WTC11 (cell line): ENCODE results near the gene RASAL2. TPM values are rescaled to one million over a fixed set of nuclear protein-coding genes. Genes with fewer than 3 reads are reported as not detected.

Experiments
- ATAC-seq: fragments of 200-7000 bp; cut with Tn5 transposase; 2 replicates; pipeline ENCODE4 v1.10.0; 2021; ENCODE audit warnings: mild to moderate bottlenecking, moderate library complexity
- CTCF ChIA-PET: fragments of 300-600 bp; sonication (Branson Sonifier 250); formaldehyde crosslinking; loops from one replicate; lab custom pipeline; 2021; ENCODE audit warnings: antibody characterized with exemption; lab: Charles Lee
- POLR2A ChIA-PET: fragments of 350-600 bp; sonication (Branson Sonifier 250); formaldehyde crosslinking; loops from one replicate; lab custom pipeline; 2021; ENCODE audit warnings: antibody characterized with exemption; lab: Charles Lee
- DNase-seq: peaks from one replicate; pipeline ENCODE4 v3.0.0; 2021; ENCODE audit warnings: low spot score
- H3K27ac Mint-ChIP-seq: 2 replicates; pipeline ENCODE4 v1.8.0; 2021; ENCODE audit warnings: mixed read lengths
- H3K27me3 Mint-ChIP-seq: 2 replicates; pipeline ENCODE4 v1.8.0; 2021; ENCODE audit warnings: low read depth, mild to moderate bottlenecking, moderate library complexity, mixed read lengths
- H3K36me3 Mint-ChIP-seq: 2 replicates; pipeline ENCODE4 v1.8.0; 2021; ENCODE audit warnings: mixed read lengths
- H3K4me1 Mint-ChIP-seq: 2 replicates; pipeline ENCODE4 v1.8.0; 2022; ENCODE audit warnings: mixed read lengths
- H3K4me3 Mint-ChIP-seq: 2 replicates; pipeline ENCODE4 v1.8.0; 2021; ENCODE audit warnings: mild to moderate bottlenecking, moderate library complexity, mixed read lengths
- H3K9me3 Mint-ChIP-seq: 2 replicates; pipeline ENCODE4 v1.8.0; 2021; ENCODE audit warnings: mixed read lengths
- CREB1 ChIP-seq: sonication (generic); formaldehyde crosslinking; IDR thresholded peaks from 2 replicates; pipeline ENCODE4 v1.8.0; 2023; ENCODE audit warnings: mild to moderate bottlenecking, missing genetic modification reagents
- ETV6 ChIP-seq: sonication (generic); formaldehyde crosslinking; IDR thresholded peaks from 2 replicates; pipeline ENCODE4 v1.8.1; 2022; ENCODE audit warnings: mild to moderate bottlenecking, missing genetic modification reagents
- GRHL2 ChIP-seq: fragments of 250-450 bp; sonication (Bioruptor Pico); IDR thresholded peaks from 2 replicates; pipeline ENCODE4 v1.8.0; 2022; ENCODE audit warnings: mild to moderate bottlenecking, moderate library complexity; ENCODE audit not compliant: insufficient replicate concordance, severe bottlenecking
- IRF1 ChIP-seq: sonication (generic); formaldehyde crosslinking; IDR thresholded peaks from 2 replicates; pipeline ENCODE4 v1.8.0; 2023; ENCODE audit warnings: missing genetic modification reagents
- IRF2 ChIP-seq: sonication (generic); formaldehyde crosslinking; IDR thresholded peaks from 2 replicates; pipeline ENCODE4 v1.8.0; 2022; ENCODE audit warnings: low read depth, missing genetic modification reagents, borderline replicate concordance
- MYBL2 ChIP-seq: sonication (generic); formaldehyde crosslinking; IDR thresholded peaks from 2 replicates; pipeline ENCODE4 v1.8.1; 2023; ENCODE audit warnings: mild to moderate bottlenecking, moderate library complexity, missing genetic modification reagents
- NFE2L1 ChIP-seq: sonication (generic); formaldehyde crosslinking; IDR thresholded peaks from 2 replicates; pipeline ENCODE4 v1.8.1; 2023; ENCODE audit warnings: missing genetic modification reagents
- RORB ChIP-seq: fragments of 250-450 bp; sonication (Bioruptor Pico); IDR thresholded peaks from 2 replicates; pipeline ENCODE4 v1.9.0; 2021; ENCODE audit warnings: mild to moderate bottlenecking
- SMAD4 ChIP-seq: sonication (generic); formaldehyde crosslinking; IDR thresholded peaks from 2 replicates; pipeline ENCODE4 v1.8.0; 2022; ENCODE audit warnings: mild to moderate bottlenecking, missing genetic modification reagents
- SP1 ChIP-seq: sonication (generic); formaldehyde crosslinking; conservative IDR thresholded peaks from 2 replicates; pipeline ENCODE4 v1.8.1; 2022; ENCODE audit warnings: missing genetic modification reagents
- USF2 ChIP-seq: sonication (generic); formaldehyde crosslinking; IDR thresholded peaks from 2 replicates; pipeline ENCODE4 v1.8.1; 2023; ENCODE audit warnings: mild to moderate bottlenecking, missing genetic modification reagents, moderate library complexity
- ZBTB21 ChIP-seq: sonication (generic); formaldehyde crosslinking; IDR thresholded peaks from 2 replicates; pipeline ENCODE4 v1.8.1; 2023; ENCODE audit warnings: mild to moderate bottlenecking, missing genetic modification reagents, borderline replicate concordance
- ZNF138 ChIP-seq: sonication (generic); formaldehyde crosslinking; conservative IDR thresholded peaks from 2 replicates; pipeline ENCODE4 v1.8.1; 2022; ENCODE audit warnings: mild to moderate bottlenecking, moderate library complexity, missing genetic modification reagents
- ZNF232 ChIP-seq: sonication (generic); formaldehyde crosslinking; IDR thresholded peaks from 2 replicates; pipeline ENCODE4 v1.8.0; 2022; ENCODE audit warnings: mild to moderate bottlenecking, missing genetic modification reagents
- ZNF396 ChIP-seq: fragments of 250-450 bp; sonication (Bioruptor Pico); IDR thresholded peaks from 2 replicates; pipeline ENCODE4 v1.8.0; 2021; ENCODE audit warnings: mild to moderate bottlenecking, moderate library complexity, borderline replicate concordance
- total RNA-seq: library from RNA; stranded (reverse); gene quantifications from 3 replicates; pipeline ENCODE4 v1.2.3, GENCODE V29; 2021
- TF ChIP-seq, protein P1 (sequence below): sonication (generic); formaldehyde crosslinking; IDR thresholded peaks from 2 replicates; pipeline ENCODE4 v1.8.1; 2023; ENCODE audit warnings: mild to moderate bottlenecking, missing genetic modification reagents
- TF ChIP-seq, protein P2 (sequence below): fragments of 250-450 bp; sonication (Bioruptor Pico); conservative IDR thresholded peaks from 2 replicates; pipeline ENCODE4 v1.9.0; 2021; ENCODE audit warnings: mild to moderate bottlenecking
- TF ChIP-seq, protein P3 (sequence below): sonication (generic); formaldehyde crosslinking; IDR thresholded peaks from 2 replicates; pipeline ENCODE4 v1.8.1; 2022; ENCODE audit warnings: mild to moderate bottlenecking, moderate library complexity, missing genetic modification reagents

Gene RASAL2
- total RNA-seq, 1 experiment from 2014 or later, result 29.5 TPM

DNA sequence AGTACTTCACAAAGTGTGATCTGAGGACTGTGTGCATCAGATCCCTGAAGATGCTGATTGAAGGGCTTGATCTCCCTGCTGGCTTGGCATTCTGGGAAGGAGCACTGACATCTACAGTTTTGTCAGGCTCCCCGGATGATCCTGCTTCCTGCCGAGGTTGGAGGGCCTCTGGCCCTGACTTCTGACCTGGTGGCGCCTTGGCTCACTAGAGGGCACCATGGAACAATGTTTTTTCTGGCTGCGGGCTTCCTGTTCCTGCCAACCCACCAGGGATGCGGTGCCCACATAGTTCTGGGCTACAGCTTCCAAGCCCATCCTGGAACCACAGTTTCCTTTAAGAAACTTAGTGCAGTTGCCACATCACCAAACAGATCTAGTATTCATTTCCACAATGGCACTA is 38.8 kb upstream of the RASAL2 start (continued):
- TF ChIP-seq USF2 (CRISPR knock-in tag), result no peak
- TF ChIP-seq, protein P1, sequence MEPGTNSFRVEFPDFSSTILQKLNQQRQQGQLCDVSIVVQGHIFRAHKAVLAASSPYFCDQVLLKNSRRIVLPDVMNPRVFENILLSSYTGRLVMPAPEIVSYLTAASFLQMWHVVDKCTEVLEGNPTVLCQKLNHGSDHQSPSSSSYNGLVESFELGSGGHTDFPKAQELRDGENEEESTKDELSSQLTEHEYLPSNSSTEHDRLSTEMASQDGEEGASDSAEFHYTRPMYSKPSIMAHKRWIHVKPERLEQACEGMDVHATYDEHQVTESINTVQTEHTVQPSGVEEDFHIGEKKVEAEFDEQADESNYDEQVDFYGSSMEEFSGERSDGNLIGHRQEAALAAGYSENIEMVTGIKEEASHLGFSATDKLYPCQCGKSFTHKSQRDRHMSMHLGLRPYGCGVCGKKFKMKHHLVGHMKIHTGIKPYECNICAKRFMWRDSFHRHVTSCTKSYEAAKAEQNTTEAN, result no peak
- no peak for TF ChIP-seq MYBL2 (CRISPR knock-in tag)
- TF ChIP-seq, protein P2, sequence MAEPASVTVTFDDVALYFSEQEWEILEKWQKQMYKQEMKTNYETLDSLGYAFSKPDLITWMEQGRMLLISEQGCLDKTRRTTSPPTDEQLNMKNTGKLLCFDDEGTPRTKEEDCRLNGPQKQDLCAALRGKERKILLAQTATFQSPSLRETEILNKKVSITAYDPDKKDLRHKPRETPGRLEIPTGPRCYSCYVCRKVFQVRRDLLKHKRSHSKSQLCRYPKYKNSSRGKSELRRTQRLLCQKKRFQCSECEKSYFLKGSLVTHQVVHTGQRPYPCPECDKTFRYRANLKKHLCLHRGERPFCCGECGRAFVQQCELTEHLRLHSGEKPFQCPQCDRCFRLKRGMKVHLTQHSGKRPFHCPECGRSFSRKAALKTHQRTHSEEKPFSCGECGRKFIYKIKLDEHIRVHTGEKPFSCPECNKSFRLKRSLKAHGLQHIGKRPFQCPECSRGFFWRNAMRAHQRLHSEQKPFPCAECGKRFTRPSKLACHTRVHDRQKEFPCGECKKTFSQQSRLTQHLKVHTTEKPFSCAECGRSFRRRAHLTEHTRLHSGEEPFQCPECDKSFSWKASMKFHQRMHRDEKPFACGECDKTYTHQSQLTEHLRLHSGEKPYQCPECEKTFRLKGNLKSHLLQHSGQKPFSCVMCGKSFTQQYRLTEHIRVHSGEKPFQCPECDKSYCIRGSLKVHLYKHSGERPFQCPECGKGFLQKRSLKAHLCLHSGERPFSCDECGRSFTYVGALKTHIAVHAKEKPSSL (CRISPR knock-in tag), result no peak
- TF ChIP-seq ZBTB21 (CRISPR knock-in tag), result no peak
- TF ChIP-seq, all 79 proteins: peak for 0

DNA sequence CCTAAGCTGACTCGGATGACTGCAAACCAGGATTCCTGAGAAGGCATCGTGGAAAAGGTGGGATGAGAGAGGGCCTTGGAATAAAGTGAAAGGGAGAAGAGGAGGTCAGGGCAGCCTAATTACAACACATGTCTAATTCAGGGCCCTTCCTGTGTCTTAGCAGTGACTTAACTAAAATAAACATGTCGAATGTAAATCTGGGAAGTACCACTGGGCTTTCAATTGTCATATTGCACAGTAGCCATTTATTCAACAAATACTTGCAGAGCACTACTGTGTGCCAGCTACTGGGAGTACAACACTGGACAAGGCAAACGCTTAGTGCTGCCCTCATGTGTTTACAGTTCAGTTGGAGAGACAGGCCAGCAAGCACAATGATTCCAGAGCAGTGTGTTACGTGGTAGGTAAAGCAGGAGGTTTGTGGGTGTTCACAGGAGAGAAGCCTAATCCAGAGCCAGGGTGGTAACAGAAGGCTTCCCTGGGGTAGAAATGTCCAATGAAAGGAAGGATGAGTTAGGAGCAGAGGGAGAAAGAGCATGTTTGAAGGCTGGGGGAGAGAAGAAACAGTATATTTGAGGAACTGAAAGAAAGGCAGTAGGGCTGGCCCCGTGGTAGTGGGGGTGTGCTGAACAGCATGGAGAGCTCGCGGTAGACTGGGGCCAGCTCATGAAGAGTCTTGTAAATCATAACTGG is 38.0 kb upstream of the RASAL2 start:
- Mint-ChIP-seq H3K9me3 (no peaks in the 10 kb centered on the region), H3K36me3 (no peaks in the 10 kb centered on the region), H3K27me3 (peaks cover 11% of the 10 kb centered on the region; the same call in 1 of the 2 replicates), H3K4me3 (no peak overlapping the region), H3K27ac (peak overlapping the region; percentile 27; the same call in 1 of the 2 replicates), H3K4me1 (peaks cover 82% of the 10 kb centered on the region)
- CTCF ChIA-PET, result interaction anchor here (1.3 to 1.6 kb wide), 2 partner anchors 19 to 24 kb away, joined by 4 to 9 read pairs; no protein-coding TSS in a partner anchor
- POLR2A ChIA-PET, result no interaction called here
- no peak for TF ChIP-seq IRF1 (CRISPR knock-in tag)
- no peak for TF ChIP-seq MYBL2 (CRISPR knock-in tag)
- no peak for TF ChIP-seq ETV6 (CRISPR knock-in tag)
- no peak for TF ChIP-seq RORB
- TF ChIP-seq SP1 (CRISPR knock-in tag), result no peak
- TF ChIP-seq CREB1 (CRISPR knock-in tag), result no peak
- TF ChIP-seq ZNF138, result no peak
- no peak for TF ChIP-seq NFE2L1 (CRISPR knock-in tag)
- TF ChIP-seq IRF2 (CRISPR knock-in tag), result no peak
- TF ChIP-seq, protein P3, sequence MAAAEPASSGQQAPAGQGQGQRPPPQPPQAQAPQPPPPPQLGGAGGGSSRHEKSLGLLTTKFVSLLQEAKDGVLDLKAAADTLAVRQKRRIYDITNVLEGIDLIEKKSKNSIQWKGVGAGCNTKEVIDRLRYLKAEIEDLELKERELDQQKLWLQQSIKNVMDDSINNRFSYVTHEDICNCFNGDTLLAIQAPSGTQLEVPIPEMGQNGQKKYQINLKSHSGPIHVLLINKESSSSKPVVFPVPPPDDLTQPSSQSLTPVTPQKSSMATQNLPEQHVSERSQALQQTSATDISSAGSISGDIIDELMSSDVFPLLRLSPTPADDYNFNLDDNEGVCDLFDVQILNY (CRISPR knock-in tag), result no peak
- no peak for TF ChIP-seq SMAD4 (CRISPR knock-in tag)
- TF ChIP-seq GRHL2 (CRISPR knock-in tag), result no peak
- no peak for TF ChIP-seq ZNF232 (CRISPR knock-in tag)
- TF ChIP-seq ZNF396 (CRISPR knock-in tag), result no peak
- no peak for DNase-seq
- ATAC-seq, result peak; percentile 32
